Suprapubic skin (tissue), 4 donors: ENCODE results near the gene UBTFL1. TPM values are rescaled to one million over a fixed set of nuclear protein-coding genes. Genes with fewer than 3 reads are reported as not detected.
"Not testable (repeated sequence)": the region's sequence is repeated elsewhere in the genome, so short reads cannot be mapped to it uniquely, and the experiment has no call there.

Experiments
- DNase-seq, 2 donors: peaks; one replicate each; pipeline ENCODE4 v3.0.0-alpha.2; 2019; ENCODE audit warnings: low spot score in 2 of 2
- H3K27ac ChIP-seq: fragments of 200-600 bp; sonication (generic); one replicate; pipeline ENCODE4 v1.5.1; 2019
- H3K27me3 ChIP-seq: fragments of 200-600 bp; sonication (generic); one replicate; pipeline ENCODE4 v1.5.1; 2019
- H3K36me3 ChIP-seq: fragments of 200-600 bp; sonication (generic); one replicate; pipeline ENCODE4 v1.5.1; 2019
- H3K4me1 ChIP-seq: fragments of 200-600 bp; sonication (generic); one replicate; pipeline ENCODE4 v1.5.1; 2019
- H3K4me3 ChIP-seq: fragments of 200-600 bp; sonication (generic); one replicate; pipeline ENCODE4 v1.5.1; 2019; ENCODE audit warnings: mild to moderate bottlenecking
- H3K9me3 ChIP-seq: fragments of 200-600 bp; sonication (generic); one replicate; pipeline ENCODE4 v1.5.1; 2019
- EP300 ChIP-seq: sonication (generic); formaldehyde crosslinking; IDR thresholded peaks from one replicate; pipeline ENCODE4 v1.6.1; 2017; ENCODE audit warnings: antibody characterized with exemption
- POLR2A ChIP-seq, 2 donors: fragments of 450-650 bp; IDR thresholded peaks; one replicate each; pipeline ENCODE4 v1.6.1; 2017; ENCODE audit warnings: antibody characterized with exemption in 2 of 2, mild to moderate bottlenecking in 2 of 2, moderate library complexity in 2 of 2
- POLR2AphosphoS5 ChIP-seq, 3 donors: sonication (generic); formaldehyde crosslinking; IDR thresholded peaks; one replicate each; pipeline ENCODE4 v1.6.1; 2017; ENCODE audit warnings: antibody characterized with exemption in 3 of 3
- WGBS: methylation state at CpG from one replicate; pipeline ENCODE4 v1.1.5; 2018; 5-methylcytosine and 5-hydroxymethylcytosine counted together
- total RNA-seq, 4 donors: library from RNA; depleted of rRNA; stranded (reverse); fragments of >200 nt; gene quantifications; one replicate each; pipeline ENCODE4 v1.1.0, GENCODE V29; 2016
- TF ChIP-seq, protein P1 (sequence below), 2 donors: fragments of 200-600 bp in 1 of 2; fragments of 450-650 bp in 1 of 2; sonication (generic) in 1 of 2; IDR thresholded peaks; one replicate each; pipeline ENCODE4 v1.5.1; 2016 to 2019; ENCODE audit warnings: antibody characterized with exemption in 2 of 2, mild to moderate bottlenecking in 1 of 2, moderate library complexity in 1 of 2

Gene UBTFL1, protein sequence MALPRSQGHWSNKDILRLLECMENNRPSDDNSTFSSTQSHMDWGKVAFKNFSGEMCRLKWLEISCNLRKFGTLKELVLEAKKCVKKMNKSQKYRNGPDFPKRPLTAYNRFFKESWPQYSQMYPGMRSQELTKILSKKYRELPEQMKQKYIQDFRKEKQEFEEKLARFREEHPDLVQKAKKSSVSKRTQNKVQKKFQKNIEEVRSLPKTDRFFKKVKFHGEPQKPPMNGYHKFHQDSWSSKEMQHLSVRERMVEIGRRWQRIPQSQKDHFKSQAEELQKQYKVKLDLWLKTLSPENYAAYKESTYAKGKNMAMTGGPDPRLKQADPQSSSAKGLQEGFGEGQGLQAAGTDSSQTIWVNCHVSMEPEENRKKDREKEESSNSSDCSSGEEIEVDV
- total RNA-seq = not detected

DNA sequence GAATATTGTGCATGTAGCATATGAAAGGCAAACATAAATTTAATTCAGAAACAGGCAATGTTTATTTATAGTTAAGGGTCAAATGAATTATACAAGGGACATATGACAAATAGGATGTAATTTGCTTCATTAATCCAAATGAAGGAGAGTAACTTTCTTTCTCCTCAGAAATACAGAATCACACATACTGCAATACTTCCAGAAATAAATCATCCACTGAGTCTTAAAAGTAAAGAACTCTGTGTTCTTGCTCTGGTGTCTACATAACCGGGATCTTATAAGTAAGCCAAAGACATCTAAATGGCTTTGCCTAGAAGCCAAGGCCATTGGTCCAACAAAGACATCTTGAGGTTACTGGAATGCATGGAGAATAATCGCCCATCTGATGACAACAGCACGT, at the start of gene UBTFL1:
TSS of gene UBTFL1 (plus strand) at position 301 of the 400 bp plus-strand sequence. CDS start at position 301, 0 bp downstream.
- no CpG with 5 or more reads among the region's 3 CpGs for WGBS
- not testable (repeated sequence) for H3K27ac ChIP-seq, H3K4me3 ChIP-seq, DNase-seq, H3K4me1 ChIP-seq, H3K36me3 ChIP-seq, H3K27me3 ChIP-seq, H3K9me3 ChIP-seq

DNA sequence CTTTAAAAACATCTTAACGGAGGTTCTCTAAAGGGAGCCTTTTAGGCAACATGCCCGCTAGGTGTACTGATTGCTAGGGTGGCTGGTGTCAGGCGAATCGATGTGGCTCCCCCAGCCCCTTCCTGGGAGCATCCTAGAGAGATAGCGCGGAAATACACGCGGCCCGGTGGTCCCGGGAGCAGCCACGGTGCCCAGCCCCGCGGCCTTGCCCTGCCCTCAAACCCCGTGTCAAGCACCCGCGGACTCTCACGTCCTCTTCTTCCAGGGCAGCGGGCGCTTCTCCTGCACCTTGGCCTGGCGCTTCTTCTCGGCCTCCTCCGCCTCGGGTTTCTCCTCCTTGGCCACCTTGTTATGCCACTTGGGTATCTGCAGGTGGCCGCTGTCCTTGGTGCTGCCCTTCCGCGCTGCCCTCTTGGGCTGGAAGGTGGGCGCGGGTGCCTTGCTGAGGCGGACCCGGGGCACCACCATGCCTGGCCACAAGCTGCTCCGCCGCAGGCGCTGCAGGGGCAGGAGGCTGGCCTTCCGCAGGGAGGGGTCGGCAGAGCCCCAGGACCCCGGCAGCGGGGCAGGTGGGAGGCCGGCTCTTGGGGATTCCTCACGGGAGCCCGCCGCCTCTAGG, 34.0 kb upstream of the UBTFL1 start:
- H3K36me3 ChIP-seq, H3K27ac ChIP-seq, H3K4me3 ChIP-seq, H3K4me1 ChIP-seq, DNase-seq, H3K27me3 ChIP-seq, H3K9me3 ChIP-seq: not testable (repeated sequence)
- WGBS = no CpG with 5 or more reads among the region's 41 CpGs

DNA sequence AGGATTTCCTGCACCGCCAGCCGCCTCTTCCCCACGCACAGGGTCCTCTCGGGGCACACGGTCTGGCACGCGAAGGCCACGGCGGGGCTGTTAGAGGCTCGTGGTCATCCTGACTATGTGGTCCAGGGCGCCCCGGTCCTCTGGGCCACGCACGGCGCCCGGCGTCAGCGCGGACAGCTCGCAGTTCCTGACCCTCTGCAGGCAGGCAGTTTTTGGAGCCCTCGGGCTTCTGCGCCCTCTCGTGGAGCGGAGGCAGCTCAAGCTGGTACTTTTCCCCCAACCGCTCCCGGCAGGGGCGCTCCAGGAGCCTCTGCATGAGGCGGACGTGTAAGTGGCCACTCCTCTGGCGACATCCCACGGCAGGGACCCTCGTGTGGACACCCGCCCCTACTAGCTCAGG, 33.4 kb upstream of the UBTFL1 start:
- H3K27ac ChIP-seq, H3K36me3 ChIP-seq, H3K4me1 ChIP-seq, H3K4me3 ChIP-seq, H3K9me3 ChIP-seq, H3K27me3 ChIP-seq, DNase-seq: not testable (repeated sequence)
- WGBS = no CpG with 5 or more reads among the region's 33 CpGs

DNA sequence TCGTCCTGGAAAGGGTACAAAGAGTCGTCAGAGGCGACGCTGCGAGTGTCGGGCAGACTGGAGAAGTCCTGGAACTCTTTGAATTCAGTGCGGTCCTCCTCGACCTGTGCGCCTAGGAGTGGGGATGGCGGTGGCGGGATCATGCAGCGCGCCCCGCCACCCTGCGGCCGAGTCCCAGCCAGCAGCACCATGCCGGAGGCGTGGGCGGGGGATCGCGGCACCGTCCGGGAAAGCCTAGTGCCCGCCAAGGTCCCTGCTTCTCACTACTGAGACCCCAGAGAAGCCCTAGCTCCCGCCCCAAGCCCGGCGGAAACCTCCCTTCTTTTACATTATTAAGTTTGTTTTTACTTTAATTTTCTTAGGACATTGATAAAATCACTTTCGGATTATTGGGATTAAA, 32.2 kb upstream of the UBTFL1 start:
- 39% methylated on average over 12 of the region's 28 CpGs for WGBS

DNA sequence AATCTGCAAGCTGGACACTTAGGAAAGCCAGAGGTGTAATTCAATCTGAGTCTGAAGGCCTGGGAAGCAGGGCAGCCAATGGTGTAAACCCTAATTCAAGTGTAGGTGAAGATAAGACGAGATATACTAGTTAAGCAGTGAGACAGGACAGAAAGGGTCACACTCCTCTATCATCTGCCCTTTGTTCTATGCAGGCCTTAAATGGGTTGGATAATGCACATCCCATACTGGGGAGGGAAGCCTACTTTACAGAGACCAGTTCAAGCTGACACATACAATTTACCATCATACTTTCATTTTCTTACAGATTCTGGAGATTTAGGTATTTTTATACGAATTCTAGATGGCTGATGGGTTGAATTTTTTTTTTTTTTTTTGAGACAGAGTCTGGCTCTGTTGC, 3.0 kb downstream of the UBTFL1 start:
- DNase-seq, H3K9me3 ChIP-seq, H3K4me1 ChIP-seq, H3K4me3 ChIP-seq, H3K27ac ChIP-seq, H3K27me3 ChIP-seq, H3K36me3 ChIP-seq: not testable (repeated sequence)
- WGBS = 65% methylated on average over 2 of the region's 2 CpGs

More for the DNA sequence above, 32.2 kb upstream of the UBTFL1 start:
- H3K4me1 ChIP-seq, H3K27me3 ChIP-seq, H3K9me3 ChIP-seq, H3K4me3 ChIP-seq, H3K36me3 ChIP-seq, H3K27ac ChIP-seq, DNase-seq: not testable (repeated sequence)

DNA sequence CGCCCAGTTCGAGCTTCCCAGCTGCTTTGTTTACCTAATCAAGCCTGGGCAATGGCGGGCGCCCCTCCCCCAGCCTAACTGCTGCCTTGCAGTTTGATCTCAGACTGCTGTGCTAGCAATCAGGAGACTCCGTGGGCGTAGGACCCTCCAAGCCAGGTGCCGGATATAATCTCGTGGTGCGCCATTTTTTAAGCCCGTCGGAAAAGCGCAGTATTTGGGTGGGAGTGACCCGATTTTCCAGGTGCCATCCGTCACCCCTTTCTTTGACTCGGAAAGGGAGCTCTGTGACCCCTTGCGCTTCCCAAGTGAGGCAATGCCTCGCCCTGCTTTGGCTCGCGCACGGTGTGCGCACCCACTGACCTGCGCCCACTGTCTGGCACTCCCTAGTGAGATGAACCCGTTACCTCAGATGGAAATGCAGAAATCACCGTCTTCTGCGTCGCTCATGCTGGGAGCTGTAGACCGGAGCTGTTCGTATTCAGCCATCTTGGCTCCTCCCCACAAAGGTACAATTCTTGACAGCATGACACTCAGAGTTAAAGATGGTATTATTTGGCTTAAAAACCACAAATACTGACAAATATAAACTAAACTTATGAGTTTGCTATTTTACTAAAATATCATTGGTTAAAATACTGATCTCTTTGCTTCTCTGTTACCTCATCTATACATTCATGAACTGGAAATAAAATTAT, 9.6 kb downstream of the UBTFL1 start:
- not testable (repeated sequence) for H3K9me3 ChIP-seq, H3K36me3 ChIP-seq, H3K4me3 ChIP-seq, H3K27ac ChIP-seq, DNase-seq, H3K27me3 ChIP-seq, H3K4me1 ChIP-seq
- WGBS = 96% methylated on average over 24 of the region's 28 CpGs

DNA sequence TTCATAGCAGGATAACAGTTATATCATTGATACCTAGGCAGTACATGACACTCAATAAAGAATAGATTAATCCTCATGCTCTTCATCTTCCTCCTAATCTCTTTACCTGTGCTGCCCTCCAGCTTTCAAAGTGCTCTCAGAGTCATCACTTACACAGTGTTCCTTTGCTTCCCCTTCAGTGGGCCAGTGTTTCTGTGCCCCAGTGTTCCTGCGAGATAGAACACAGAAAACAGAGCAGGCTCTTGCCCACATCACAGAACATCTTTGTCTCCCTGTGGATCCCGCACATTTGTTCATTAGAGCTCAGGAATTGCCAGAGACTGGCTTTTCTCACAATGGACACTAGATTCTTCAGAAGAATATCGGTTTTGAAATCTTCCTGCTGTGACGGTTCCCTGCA, 12.5 kb downstream of the UBTFL1 start:
- 68% methylated on average over 4 of the region's 4 CpGs for WGBS
- not testable (repeated sequence) for H3K4me1 ChIP-seq, DNase-seq, H3K9me3 ChIP-seq, H3K4me3 ChIP-seq, H3K27me3 ChIP-seq, H3K27ac ChIP-seq, H3K36me3 ChIP-seq

DNA sequence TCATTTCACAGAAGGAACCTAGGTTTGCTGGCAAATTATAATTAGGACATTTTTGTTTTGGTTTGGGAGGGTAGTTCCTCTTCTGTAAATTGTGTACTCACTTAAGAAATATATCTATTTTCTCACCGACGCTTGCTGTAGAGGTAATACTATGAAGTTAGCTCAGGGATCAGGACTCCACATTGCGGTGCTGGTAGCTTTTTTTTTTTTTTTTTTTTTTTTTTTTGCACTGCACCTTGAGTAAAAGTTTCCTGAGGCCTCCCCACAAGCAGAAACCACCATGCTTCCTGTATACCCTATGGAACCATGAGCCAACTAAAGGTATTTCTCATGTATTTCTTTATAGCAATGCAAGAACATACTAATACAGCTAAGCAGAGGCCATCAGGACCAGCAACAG, 14.7 kb downstream of the UBTFL1 start:
- WGBS = 80% methylated on average over 3 of the region's 3 CpGs
- H3K27me3 ChIP-seq = no peaks in the 10 kb centered on the region

More for the DNA sequence above, 14.7 kb downstream of the UBTFL1 start:
- no peak overlapping the region for H3K27ac ChIP-seq
- no peaks in the 10 kb centered on the region for H3K36me3 ChIP-seq
- H3K4me1 ChIP-seq = no peaks in the 10 kb centered on the region
- DNase-seq = no peak
- H3K9me3 ChIP-seq = no peaks in the 10 kb centered on the region
- H3K4me3 ChIP-seq = no peak overlapping the region
- TF ChIP-seq EP300 (no peak), POLR2A (IDR thresholded peaks at IDR 0.05) (no peak), POLR2AphosphoS5 (IDR thresholded peaks at IDR 0.05) (no peak)
- TF ChIP-seq, protein P1, sequence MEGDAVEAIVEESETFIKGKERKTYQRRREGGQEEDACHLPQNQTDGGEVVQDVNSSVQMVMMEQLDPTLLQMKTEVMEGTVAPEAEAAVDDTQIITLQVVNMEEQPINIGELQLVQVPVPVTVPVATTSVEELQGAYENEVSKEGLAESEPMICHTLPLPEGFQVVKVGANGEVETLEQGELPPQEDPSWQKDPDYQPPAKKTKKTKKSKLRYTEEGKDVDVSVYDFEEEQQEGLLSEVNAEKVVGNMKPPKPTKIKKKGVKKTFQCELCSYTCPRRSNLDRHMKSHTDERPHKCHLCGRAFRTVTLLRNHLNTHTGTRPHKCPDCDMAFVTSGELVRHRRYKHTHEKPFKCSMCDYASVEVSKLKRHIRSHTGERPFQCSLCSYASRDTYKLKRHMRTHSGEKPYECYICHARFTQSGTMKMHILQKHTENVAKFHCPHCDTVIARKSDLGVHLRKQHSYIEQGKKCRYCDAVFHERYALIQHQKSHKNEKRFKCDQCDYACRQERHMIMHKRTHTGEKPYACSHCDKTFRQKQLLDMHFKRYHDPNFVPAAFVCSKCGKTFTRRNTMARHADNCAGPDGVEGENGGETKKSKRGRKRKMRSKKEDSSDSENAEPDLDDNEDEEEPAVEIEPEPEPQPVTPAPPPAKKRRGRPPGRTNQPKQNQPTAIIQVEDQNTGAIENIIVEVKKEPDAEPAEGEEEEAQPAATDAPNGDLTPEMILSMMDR (IDR thresholded peaks at IDR 0.05) = no peak
